CD4-positive, alpha-beta T cell treated with Interleukin-15 for 1 hour (primary cell): Measurements from ENCODE around the gene PRKCZ.

Experiments
- DNase-seq: peaks from one replicate; pipeline ENCODE4 v3.0.0-alpha.2; 2020

The PRKCZ gene

GRCh38 chr1:2070016-2070415 is 19.8 kb downstream of the PRKCZ start:
- DNase-seq = no peak

GRCh38 chr1:2070800-2071530 is 20.8 kb downstream of the PRKCZ start:
- DNase-seq = no peak

- no peak for DNase-seq
These were observed 22.0 kb downstream of the PRKCZ start for GRCh38 chr1:2072109-2072806.

- DNase-seq = no peak
These were observed 22.7 kb downstream of the PRKCZ start for GRCh38 chr1:2072891-2073290.

GRCh38 chr1:2073382-2074230 is 23.4 kb downstream of the PRKCZ start:
- DNase-seq = no peak

- DNase-seq = no peak
These were observed 24.2 kb downstream of the PRKCZ start for GRCh38 chr1:2074396-2074795.

- DNase-seq = no peak
These were observed 24.9 kb downstream of the PRKCZ start for GRCh38 chr1:2074944-2075740.

- no peak for DNase-seq
These were observed 26.6 kb downstream of the PRKCZ start for GRCh38 chr1:2076826-2077225.

- DNase-seq = no peak
These were observed 28.0 kb downstream of the PRKCZ start for GRCh38 chr1:2078170-2078569.

GRCh38 chr1:2079396-2080085 is 29.3 kb downstream of the PRKCZ start:
- DNase-seq = no peak

- DNase-seq = no peak
These were observed 29.9 kb downstream of the PRKCZ start for GRCh38 chr1:2080140-2080539.

- DNase-seq = no peak
These were observed 30.7 kb downstream of the PRKCZ start for GRCh38 chr1:2080884-2081283.

- no peak for DNase-seq
These were observed 31.2 kb downstream of the PRKCZ start for GRCh38 chr1:2081326-2081885.

GRCh38 chr1:2082064-2082463 is 31.9 kb downstream of the PRKCZ start:
- DNase-seq = no peak

GRCh38 chr1:2083666-2084065 is 33.5 kb downstream of the PRKCZ start:
- no peak for DNase-seq

GRCh38 chr1:2084306-2084705 is 34.1 kb downstream of the PRKCZ start:
- DNase-seq = no peak

- no peak for DNase-seq
These were observed 34.9 kb downstream of the PRKCZ start for GRCh38 chr1:2085080-2085479.

- DNase-seq = no peak
These were observed 36.4 kb downstream of the PRKCZ start for GRCh38 chr1:2086446-2087078.

GRCh38 chr1:2087766-2088165 is 37.6 kb downstream of the PRKCZ start:
- no peak for DNase-seq

GRCh38 chr1:2088458-2088857 is 38.2 kb downstream of the PRKCZ start:
- no peak for DNase-seq

GRCh38 chr1:2089051-2089450 is 38.8 kb downstream of the PRKCZ start:
- no peak for DNase-seq
